SK-N-SH (cell line): ENCODE results near the gene NRL.

Experiments
- CTCF ChIP-seq: fragments of 200-600 bp; sonication (generic); IDR thresholded peaks from 2 replicates; pipeline ENCODE4 v1.6.1; 2017; ENCODE audit warnings: antibody characterized with exemption, mild to moderate bottlenecking, moderate library complexity
- MAX ChIP-seq: IDR thresholded peaks from 2 replicates; pipeline ENCODE4 v1.4.0; 2012; ENCODE audit warnings: low read depth
- MEF2A ChIP-seq: IDR thresholded peaks from 2 replicates; pipeline ENCODE4 v1.4.0; 2012; ENCODE audit warnings: low read depth, borderline replicate concordance
- TEAD4 ChIP-seq: IDR thresholded peaks from 2 replicates; pipeline ENCODE4 v1.4.0; 2012; ENCODE audit warnings: mild to moderate bottlenecking, borderline replicate concordance; ENCODE audit not compliant: insufficient read depth
- USF1 ChIP-seq: IDR thresholded peaks from 2 replicates; pipeline ENCODE4 v1.4.0; 2012; ENCODE audit warnings: low read depth, borderline replicate concordance
- YY1 ChIP-seq: IDR thresholded peaks from 2 replicates; pipeline ENCODE4 v1.4.0; 2012; ENCODE audit warnings: low read depth, mild to moderate bottlenecking

GRCh38 chr14:24150567-24150966, 35.8 kb upstream of the NRL start:
- TF ChIP-seq CTCF (no peak), USF1 (no peak), MEF2A (no peak), YY1 (no peak), MAX (no peak), TEAD4 (no peak)
